Mesenchymal stem cell (in vitro differentiated cells and primary cell): ENCODE data around the gene DHDH. TPM values are rescaled to one million over a fixed set of nuclear protein-coding genes. Genes with fewer than 3 reads are reported as not detected.
"Not testable (repeated sequence)": the region's sequence is repeated elsewhere in the genome, so short reads cannot be mapped to it uniquely, and the experiment has no call there.

Source experiments
- DNase-seq: peaks from one replicate; pipeline ENCODE4 v3.0.0-alpha.2; 2013
- H2AFZ ChIP-seq: one replicate; pipeline ENCODE4 v1.6.1; 2013; ENCODE audit warnings: low read depth, mild to moderate bottlenecking, control low read depth, inconsistent platforms, low read length, moderate library complexity
- H2AK5ac ChIP-seq: 2 replicates; pipeline ENCODE4 v1.6.1; 2013; ENCODE audit warnings: low read length, moderate library complexity, mild to moderate bottlenecking, inconsistent platforms; ENCODE audit not compliant: severe bottlenecking
- H2BK120ac ChIP-seq: one replicate; pipeline ENCODE4 v1.6.1; 2013; ENCODE audit warnings: low read depth, mild to moderate bottlenecking, inconsistent platforms, low read length, moderate library complexity
- H2BK12ac ChIP-seq, 2 experiments: one replicate each; pipeline ENCODE4 v1.6.1; 2013; ENCODE audit warnings: inconsistent platforms in 2 of 2, low read length in 2 of 2, mild to moderate bottlenecking in 2 of 2, moderate library complexity in 2 of 2, control low read depth in 1 of 2
- H2BK15ac ChIP-seq: one replicate; pipeline ENCODE4 v1.6.1; 2013; ENCODE audit warnings: mild to moderate bottlenecking, low read depth, inconsistent platforms; ENCODE audit not compliant: poor library complexity, severe bottlenecking
- H2BK5ac ChIP-seq: 2 replicates; pipeline ENCODE4 v1.6.1; 2013; ENCODE audit warnings: low read depth, mild to moderate bottlenecking, low read length, control low read depth, inconsistent platforms; ENCODE audit not compliant: poor library complexity, severe bottlenecking
- H3K14ac ChIP-seq, 2 experiments: one replicate each; pipeline ENCODE4 v1.6.1; 2013; ENCODE audit warnings: inconsistent platforms in 2 of 2, low read length in 2 of 2, control low read depth in 1 of 2, mild to moderate bottlenecking in 1 of 2, moderate library complexity in 1 of 2
- H3K18ac ChIP-seq, 2 experiments: one replicate each; pipeline ENCODE4 v1.6.1; 2013; ENCODE audit warnings: inconsistent platforms in 2 of 2, low read length in 2 of 2, control low read depth in 1 of 2, low read depth in 1 of 2, mild to moderate bottlenecking in 1 of 2
- H3K23ac ChIP-seq, 2 experiments: one replicate each; pipeline ENCODE4 v1.6.1; 2013; ENCODE audit warnings: inconsistent platforms in 2 of 2, low read length in 2 of 2, mild to moderate bottlenecking in 2 of 2, moderate library complexity in 2 of 2, control low read depth in 1 of 2
- H3K27ac ChIP-seq: 2 replicates; pipeline ENCODE4 v1.5.1; 2013; ENCODE audit warnings: mild to moderate bottlenecking, moderate library complexity, low read length, control low read depth, inconsistent platforms; ENCODE audit not compliant: poor library complexity, severe bottlenecking
- H3K27me3 ChIP-seq, 2 experiments: 2 replicates each; pipeline versions ENCODE4 v1.6.1 to v1.7.0; 2013; ENCODE audit warnings: low read length in 2 of 2, mild to moderate bottlenecking in 2 of 2, moderate library complexity in 2 of 2, control low read depth in 1 of 2, inconsistent platforms in 1 of 2; ENCODE audit not compliant: control insufficient read depth in 1 of 2, insufficient read depth in 1 of 2
- H3K36me3 ChIP-seq, 2 experiments: 2 replicates each; pipeline versions ENCODE4 v1.6.1 to v1.7.0; 2013; ENCODE audit warnings: low read length in 2 of 2, control low read depth in 1 of 2, inconsistent platforms in 1 of 2, low read depth in 1 of 2, mild to moderate bottlenecking in 1 of 2; ENCODE audit not compliant: insufficient read depth in 2 of 2, control insufficient read depth in 1 of 2
- H3K4ac ChIP-seq, 2 experiments: one replicate each; pipeline ENCODE4 v1.6.1; 2013; ENCODE audit warnings: inconsistent platforms in 2 of 2, low read length in 2 of 2, mild to moderate bottlenecking in 2 of 2, moderate library complexity in 2 of 2, control low read depth in 1 of 2, low read depth in 1 of 2
- H3K4me1 ChIP-seq: 2 replicates; pipeline ENCODE4 v1.6.1; 2013; ENCODE audit warnings: low read depth, low read length, control low read depth; ENCODE audit not compliant: control insufficient read depth, insufficient read depth
- H3K4me2 ChIP-seq: 2 replicates; pipeline ENCODE4 v1.6.1; 2013; ENCODE audit warnings: low read length, mild to moderate bottlenecking, inconsistent platforms; ENCODE audit not compliant: poor library complexity, severe bottlenecking
- H3K4me3 ChIP-seq, 2 experiments: 2 replicates each; pipeline versions ENCODE4 v1.5.1 to v1.7.0; 2013; ENCODE audit warnings: low read length in 2 of 2, mild to moderate bottlenecking in 2 of 2, control low read depth in 1 of 2, low read depth in 1 of 2; ENCODE audit not compliant: insufficient read depth in 1 of 2
- H3K79me1 ChIP-seq: replicated peaks from 2 replicates; pipeline ENCODE4 v1.6.1; 2013; ENCODE audit warnings: mild to moderate bottlenecking, control low read depth, low read length, inconsistent platforms; ENCODE audit not compliant: poor library complexity, severe bottlenecking
- H3K9ac ChIP-seq: 2 replicates; pipeline ENCODE4 v1.7.0; 2013; ENCODE audit warnings: mild to moderate bottlenecking, low read length, moderate library complexity
- H3K9me3 ChIP-seq: 2 replicates; pipeline ENCODE4 v1.7.0; 2013; ENCODE audit warnings: mild to moderate bottlenecking, low read length; ENCODE audit not compliant: control insufficient read depth
- H4K8ac ChIP-seq: one replicate; pipeline ENCODE4 v1.6.1; 2013; ENCODE audit warnings: inconsistent platforms, mild to moderate bottlenecking, low read length, moderate library complexity
- H4K91ac ChIP-seq: one replicate; pipeline ENCODE4 v1.6.1; 2013; ENCODE audit warnings: mild to moderate bottlenecking, low read length, inconsistent platforms
- WGBS: methylation state at CpG from one replicate; pipeline ENCODE4 v1.1.7; 2013; ENCODE audit warnings: mixed read lengths; 5-methylcytosine and 5-hydroxymethylcytosine counted together
- polyA plus RNA-seq, 2 experiments: library from polyadenylated mRNA; stranded (reverse); fragments of 200-250 nt; gene quantifications; one replicate each; pipeline ENCODE4 v1.2.3, GENCODE V29; 2013

DHDH gene
- not detected for polyA plus RNA-seq (2013, experiment 1 of 2)
- polyA plus RNA-seq (2013, experiment 2 of 2): 0.04 TPM

GRCh38 chr19:48933382-48933932 lies at the start of gene DHDH:
TSS of gene DHDH (plus strand) at chr19:48933699. CDS start at chr19:48933722, 23 bp downstream.
- Histone ChIP-seq H3K9ac (peak within 1 kb of the TSS; percentile 67), H3K4me3 (peak within 1 kb of the TSS; percentile 61 to 80), H3K4me1 (peaks cover 8% of the 10 kb centered on the region), H4K91ac (no peak within 1 kb of the TSS), H2BK15ac (peak within 1 kb of the TSS; percentile 52), H2AK5ac (no peak within 1 kb of the TSS), H2BK12ac (no peak within 1 kb of the TSS), H3K18ac (peak within 1 kb of the TSS in 1 of 2 experiments; percentile 46), H2BK5ac (no peak within 1 kb of the TSS), H2BK120ac (peak within 1 kb of the TSS; percentile 30), H3K14ac (peak within 1 kb of the TSS in 1 of 2 experiments; percentile 78), H2AFZ (peak within 1 kb of the TSS; percentile 90), H3K27me3 (peaks cover 0 to 9% of the 10 kb centered on the region in 2 experiments), H3K27ac (no peak within 1 kb of the TSS), H3K79me1 (no peaks in the 10 kb centered on the region), H3K4me2 (peak within 1 kb of the TSS; percentile 82), H3K23ac (no peak within 1 kb of the TSS), H3K4ac (no peak within 1 kb of the TSS), H3K9me3 (no peaks in the 10 kb centered on the region), H3K36me3 (no peaks in the 10 kb centered on the region), H4K8ac (peak within 1 kb of the TSS; percentile 24)
- DNase-seq: peak; percentile 72
- 2% methylated on average over 35 of the region's 43 CpGs for WGBS

GRCh38 chr19:48883726-48884125 lies 49.8 kb upstream of the DHDH start:
- Histone ChIP-seq H3K4me2 (no peak overlapping the region), H3K14ac (no peak overlapping the region), H3K18ac (no peak overlapping the region), H4K91ac (no peak overlapping the region), H2BK120ac (no peak overlapping the region), H2BK12ac (no peak overlapping the region), H3K4me3 (no peak overlapping the region), H2BK15ac (no peak overlapping the region), H2AK5ac (no peak overlapping the region), H3K27me3 (no peaks in the 10 kb centered on the region), H2AFZ (no peak overlapping the region), H3K23ac (no peak overlapping the region), H3K9me3 (no peaks in the 10 kb centered on the region), H3K4ac (no peak overlapping the region), H3K36me3 (peaks cover 4 to 13% of the 10 kb centered on the region in 2 experiments), H4K8ac (no peak overlapping the region), H3K9ac (no peak overlapping the region), H3K4me1 (no peaks in the 10 kb centered on the region), H3K27ac (no peak overlapping the region), H3K79me1 (peaks cover 4% of the 10 kb centered on the region), H2BK5ac (no peak overlapping the region)
- DNase-seq: peak; percentile 50
- 100% methylated on average over 6 of the region's 7 CpGs for WGBS

GRCh38 chr19:48887861-48888612 lies 45.5 kb upstream of the DHDH start:
- no peak overlapping the region for H2BK120ac ChIP-seq
- no peak overlapping the region for H2AK5ac ChIP-seq
- H3K79me1 ChIP-seq: no peaks in the 10 kb centered on the region
- H2BK15ac ChIP-seq: no peak overlapping the region
- H3K9me3 ChIP-seq: no peaks in the 10 kb centered on the region
- no peak overlapping the region for H3K23ac ChIP-seq
- no peak overlapping the region for H3K4me2 ChIP-seq
- H3K4me1 ChIP-seq: peaks cover 4% of the 10 kb centered on the region
- H3K4me3 ChIP-seq: no peak overlapping the region
- no peak overlapping the region for H2AFZ ChIP-seq
- no peak overlapping the region for H2BK12ac ChIP-seq
- 92% methylated on average over 21 of the region's 21 CpGs for WGBS
- H3K36me3 ChIP-seq: no peaks in the 10 kb centered on the region
- no peaks in the 10 kb centered on the region for H3K27me3 ChIP-seq
- no peak overlapping the region for H2BK5ac ChIP-seq
- no peak for DNase-seq
- H3K4ac ChIP-seq: no peak overlapping the region
- H4K91ac ChIP-seq: peak overlapping the region; percentile 40
- H3K9ac ChIP-seq: no peak overlapping the region
- no peak overlapping the region for H3K18ac ChIP-seq
- H3K14ac ChIP-seq: peak overlapping the region in 1 of 2 experiments; percentile 13
- no peak overlapping the region for H4K8ac ChIP-seq
- no peak overlapping the region for H3K27ac ChIP-seq

- H3K18ac ChIP-seq, H2BK5ac ChIP-seq, H3K9ac ChIP-seq, H4K91ac ChIP-seq, H2AFZ ChIP-seq, H2BK120ac ChIP-seq, DNase-seq, H2BK15ac ChIP-seq, H3K27ac ChIP-seq, H3K4me3 ChIP-seq, H3K27me3 ChIP-seq, H3K4me1 ChIP-seq, H3K4ac ChIP-seq, H3K14ac ChIP-seq, H4K8ac ChIP-seq, H3K23ac ChIP-seq, H3K36me3 ChIP-seq, H2BK12ac ChIP-seq, H3K4me2 ChIP-seq, H3K9me3 ChIP-seq, H3K79me1 ChIP-seq: not testable (repeated sequence)
- WGBS: 100% methylated on average over 1 of the region's 3 CpGs
- H2AK5ac ChIP-seq: peak overlapping the region; percentile 71
Observed at GRCh38 chr19:48889496-48889895, 44.0 kb upstream of the DHDH start.
